ENCODE data around the gene SFXN1.
"Not testable (repeated sequence)": the region's sequence is repeated elsewhere in the genome, so short reads cannot be mapped to it uniquely, and the experiment has no call there.

SFXN1 gene

GRCh38 chr5:175478384-175479124 lies at the start of gene SFXN1:
TSS of gene SFXN1 (plus strand) at chr5:175478560. CDS start at chr5:175492104, 13,544 bp downstream.
- DNase-seq, result peak; percentile 57

GRCh38 chr5:175434800-175435199 lies 43.6 kb upstream of the SFXN1 start:
- DNase-seq, result no peak

GRCh38 chr5:175436359-175436758 lies 42.0 kb upstream of the SFXN1 start:
- no peak for DNase-seq

- DNase-seq, result no peak
Observed at GRCh38 chr5:175438234-175438857, 40.0 kb upstream of the SFXN1 start.

GRCh38 chr5:175443514-175444059 lies 34.8 kb upstream of the SFXN1 start:
- DNase-seq, result no peak

GRCh38 chr5:175444060-175444904 lies 34.1 kb upstream of the SFXN1 start, which contains the start of gene DRD1:
TSS of gene DRD1 (minus strand) at chr5:175444182. CDS start at chr5:175443099, 1,083 bp downstream.
- peak; percentile 8 for DNase-seq

- DNase-seq, result no peak
Observed at GRCh38 chr5:175444905-175445456, 33.4 kb upstream of the SFXN1 start.

GRCh38 chr5:175446378-175446777 lies 32.0 kb upstream of the SFXN1 start:
- not testable (repeated sequence) for DNase-seq

- DNase-seq, result no peak
Observed at GRCh38 chr5:175447571-175447970, 30.8 kb upstream of the SFXN1 start.

- DNase-seq, result no peak
Observed at GRCh38 chr5:175448276-175448675, 30.1 kb upstream of the SFXN1 start.

- DNase-seq, result no peak
Observed at GRCh38 chr5:175452166-175452565, 26.2 kb upstream of the SFXN1 start.

- DNase-seq, result not testable (repeated sequence)
Observed at GRCh38 chr5:175454338-175454737, 24.0 kb upstream of the SFXN1 start.

- no peak for DNase-seq
Observed at GRCh38 chr5:175456105-175456742, 22.1 kb upstream of the SFXN1 start.

GRCh38 chr5:175457466-175457865 lies 20.9 kb upstream of the SFXN1 start:
- no peak for DNase-seq

- no peak for DNase-seq
Observed at GRCh38 chr5:175460126-175460525, 18.2 kb upstream of the SFXN1 start.

GRCh38 chr5:175460552-175460951 lies 17.8 kb upstream of the SFXN1 start:
- DNase-seq, result no peak

- no peak for DNase-seq
Observed at GRCh38 chr5:175461370-175461769, 17.0 kb upstream of the SFXN1 start.

GRCh38 chr5:175463641-175464040 lies 14.7 kb upstream of the SFXN1 start:
- DNase-seq, result no peak

GRCh38 chr5:175464074-175464941 lies 14.1 kb upstream of the SFXN1 start:
- peak; percentile 45 for DNase-seq

- DNase-seq, result no peak
Observed at GRCh38 chr5:175464942-175465233, 13.5 kb upstream of the SFXN1 start.

- DNase-seq, result no peak
Observed at GRCh38 chr5:175465282-175465681, 13.1 kb upstream of the SFXN1 start.
